ENCODE measurements around the gene PXK. TPM values are rescaled to one million over a fixed set of nuclear protein-coding genes. Genes with fewer than 3 reads are reported as not detected.

The PXK gene
- total and polyA plus RNA-seq, 2 donors, result 12.5 to 13.6 TPM

GRCh38 chr3:58329150-58329921 is 3.4 kb upstream of the PXK start:
- Histone ChIP-seq H3K9me3 (ENCODE audit: control insufficient read depth in 2 of 2, insufficient read depth in 1 of 2, low read length in 1 of 2) (peaks cover 0 to 1% of the 10 kb centered on the region in 2 donors), H3K27me3 (ENCODE audit: control insufficient read depth in 2 of 2, insufficient read depth in 1 of 2, low read length in 1 of 2) (no peaks in the 10 kb centered on the region), H3K4me3 (ENCODE audit: low read length in 2 of 2) (no peak overlapping the region), H3K36me3 (ENCODE audit: control insufficient read depth in 2 of 2, insufficient read depth in 2 of 2, low read length in 1 of 2) (no peaks in the 10 kb centered on the region), H3K4me1 (ENCODE audit: control insufficient read depth in 2 of 2, insufficient read depth in 2 of 2, low read length in 2 of 2) (peaks cover 5 to 13% of the 10 kb centered on the region in 2 donors), H3K27ac (ENCODE audit: low read depth in 1 of 2, low read length in 1 of 2) (no peak overlapping the region)
- no peak for DNase-seq (ENCODE audit: low read depth in 6 of 9, low spot score in 9 of 9)
- 97% methylated on average over 8 of the region's 8 CpGs for whole genome bisulfite sequencing

GRCh38 chr3:58329922-58330413 is 2.7 kb upstream of the PXK start:
- Histone ChIP-seq H3K27ac (ENCODE audit: low read depth in 1 of 2, low read length in 1 of 2) (no peak overlapping the region), H3K36me3 (ENCODE audit: control insufficient read depth in 2 of 2, insufficient read depth in 2 of 2, low read length in 1 of 2) (no peaks in the 10 kb centered on the region), H3K9me3 (ENCODE audit: control insufficient read depth in 2 of 2, insufficient read depth in 1 of 2, low read length in 1 of 2) (peaks cover 0 to 1% of the 10 kb centered on the region in 2 donors), H3K27me3 (ENCODE audit: control insufficient read depth in 2 of 2, insufficient read depth in 1 of 2, low read length in 1 of 2) (no peaks in the 10 kb centered on the region), H3K4me1 (ENCODE audit: control insufficient read depth in 2 of 2, insufficient read depth in 2 of 2, low read length in 2 of 2) (peaks cover 5 to 15% of the 10 kb centered on the region in 2 donors), H3K4me3 (ENCODE audit: low read length in 2 of 2) (no peak overlapping the region)
- 96% methylated on average over 5 of the region's 5 CpGs for WGBS
- no peak for DNase-seq (ENCODE audit: low read depth in 6 of 9, low spot score in 9 of 9)

GRCh38 chr3:58331593-58332152 is 1.0 kb upstream of the PXK start:
- Histone ChIP-seq H3K27me3 (ENCODE audit: control insufficient read depth in 2 of 2, insufficient read depth in 1 of 2, low read length in 1 of 2) (no peaks in the 10 kb centered on the region), H3K4me3 (ENCODE audit: low read length in 2 of 2) (no peak overlapping the region), H3K4me1 (ENCODE audit: control insufficient read depth in 2 of 2, insufficient read depth in 2 of 2, low read length in 2 of 2) (peaks cover 5 to 19% of the 10 kb centered on the region in 2 donors), H3K27ac (ENCODE audit: low read depth in 1 of 2, low read length in 1 of 2) (no peak overlapping the region), H3K9me3 (ENCODE audit: control insufficient read depth in 2 of 2, insufficient read depth in 1 of 2, low read length in 1 of 2) (peaks cover 0 to 1% of the 10 kb centered on the region in 2 donors), H3K36me3 (ENCODE audit: control insufficient read depth in 2 of 2, insufficient read depth in 2 of 2, low read length in 1 of 2) (no peaks in the 10 kb centered on the region)
- DNase-seq (ENCODE audit: low read depth in 6 of 9, low spot score in 9 of 9), result no peak
- 94% methylated on average over 4 of the region's 4 CpGs for WGBS

GRCh38 chr3:58333206-58334012 is 717 bp downstream of the PXK start:
- DNase-seq (ENCODE audit: low read depth in 6 of 9, low spot score in 9 of 9), result peak in 6 of 9 donors; percentile 18 to 62 (median 34)
- peaks cover 0 to 1% of the 10 kb centered on the region in 2 donors for H3K9me3 ChIP-seq (ENCODE audit: control insufficient read depth in 2 of 2, insufficient read depth in 1 of 2, low read length in 1 of 2)
- no peaks in the 10 kb centered on the region for H3K27me3 ChIP-seq (ENCODE audit: control insufficient read depth in 2 of 2, insufficient read depth in 1 of 2, low read length in 1 of 2)
- H3K4me3 ChIP-seq (ENCODE audit: low read length in 2 of 2), result peak overlapping the region; percentile 56 to 97
- H3K4me1 ChIP-seq (ENCODE audit: control insufficient read depth in 2 of 2, insufficient read depth in 2 of 2, low read length in 2 of 2), result peaks cover 5 to 19% of the 10 kb centered on the region in 2 donors
- H3K27ac ChIP-seq (ENCODE audit: low read depth in 1 of 2, low read length in 1 of 2), result no peak overlapping the region
- WGBS, result 1% methylated on average over 37 of the region's 37 CpGs
- no peaks in the 10 kb centered on the region for H3K36me3 ChIP-seq (ENCODE audit: control insufficient read depth in 2 of 2, insufficient read depth in 2 of 2, low read length in 1 of 2)

- no peak for DNase-seq (ENCODE audit: low read depth in 6 of 9, low spot score in 9 of 9)
- H3K4me3 ChIP-seq (ENCODE audit: low read length in 2 of 2), result peak overlapping the region; percentile 56 to 97
- H3K27me3 ChIP-seq (ENCODE audit: control insufficient read depth in 2 of 2, insufficient read depth in 1 of 2, low read length in 1 of 2), result no peaks in the 10 kb centered on the region
- 54% methylated on average over 4 of the region's 4 CpGs for WGBS
- H3K36me3 ChIP-seq (ENCODE audit: control insufficient read depth in 2 of 2, insufficient read depth in 2 of 2, low read length in 1 of 2), result no peaks in the 10 kb centered on the region
- peaks cover 5 to 19% of the 10 kb centered on the region in 2 donors for H3K4me1 ChIP-seq (ENCODE audit: control insufficient read depth in 2 of 2, insufficient read depth in 2 of 2, low read length in 2 of 2)
- H3K9me3 ChIP-seq (ENCODE audit: control insufficient read depth in 2 of 2, insufficient read depth in 1 of 2, low read length in 1 of 2), result peaks cover 0 to 1% of the 10 kb centered on the region in 2 donors
- no peak overlapping the region for H3K27ac ChIP-seq (ENCODE audit: low read depth in 1 of 2, low read length in 1 of 2)
Observed at GRCh38 chr3:58334013-58334321, 1.3 kb downstream of the PXK start.

- H3K4me3 ChIP-seq (ENCODE audit: low read length in 2 of 2), result no peak overlapping the region
- H3K27ac ChIP-seq (ENCODE audit: low read depth in 1 of 2, low read length in 1 of 2), result no peak overlapping the region
- no peak for DNase-seq (ENCODE audit: low read depth in 6 of 9, low spot score in 9 of 9)
- no peaks in the 10 kb centered on the region for H3K36me3 ChIP-seq (ENCODE audit: control insufficient read depth in 2 of 2, insufficient read depth in 2 of 2, low read length in 1 of 2)
- peaks cover 5 to 19% of the 10 kb centered on the region in 2 donors for H3K4me1 ChIP-seq (ENCODE audit: control insufficient read depth in 2 of 2, insufficient read depth in 2 of 2, low read length in 2 of 2)
- H3K9me3 ChIP-seq (ENCODE audit: control insufficient read depth in 2 of 2, insufficient read depth in 1 of 2, low read length in 1 of 2), result peaks cover 0 to 1% of the 10 kb centered on the region in 2 donors
- no peaks in the 10 kb centered on the region for H3K27me3 ChIP-seq (ENCODE audit: control insufficient read depth in 2 of 2, insufficient read depth in 1 of 2, low read length in 1 of 2)
- 97% methylated on average over 1 of the region's 1 CpG for WGBS
Observed at GRCh38 chr3:58334506-58334884, 1.8 kb downstream of the PXK start.

- WGBS, result 92% methylated on average over 1 of the region's 1 CpG
- H3K4me3 ChIP-seq (ENCODE audit: low read length in 2 of 2), result no peak overlapping the region
Observed at GRCh38 chr3:58335652-58335947, 2.9 kb downstream of the PXK start.

GRCh38 chr3:58336135-58336882 is 3.6 kb downstream of the PXK start:
- Histone ChIP-seq H3K36me3 (ENCODE audit: control insufficient read depth in 2 of 2, insufficient read depth in 2 of 2, low read length in 1 of 2) (peaks cover 0 to 5% of the 10 kb centered on the region in 2 donors), H3K27me3 (ENCODE audit: control insufficient read depth in 2 of 2, insufficient read depth in 1 of 2, low read length in 1 of 2) (no peaks in the 10 kb centered on the region), H3K4me3 (ENCODE audit: low read length in 2 of 2) (no peak overlapping the region), H3K9me3 (ENCODE audit: control insufficient read depth in 2 of 2, insufficient read depth in 1 of 2, low read length in 1 of 2) (peaks cover 0 to 1% of the 10 kb centered on the region in 2 donors), H3K27ac (ENCODE audit: low read depth in 1 of 2, low read length in 1 of 2) (no peak overlapping the region), H3K4me1 (ENCODE audit: control insufficient read depth in 2 of 2, insufficient read depth in 2 of 2, low read length in 2 of 2) (peaks cover 5 to 19% of the 10 kb centered on the region in 2 donors)
- 96% methylated on average over 3 of the region's 3 CpGs for WGBS
- DNase-seq (ENCODE audit: low read depth in 6 of 9, low spot score in 9 of 9), result no peak

More at GRCh38 chr3:58335652-58335947, 2.9 kb downstream of the PXK start:
- Histone ChIP-seq H3K4me1 (ENCODE audit: control insufficient read depth in 2 of 2, insufficient read depth in 2 of 2, low read length in 2 of 2) (peaks cover 5 to 19% of the 10 kb centered on the region in 2 donors), H3K27ac (ENCODE audit: low read depth in 1 of 2, low read length in 1 of 2) (peak overlapping the region in 1 of 2 donors; percentile 14), H3K27me3 (ENCODE audit: control insufficient read depth in 2 of 2, insufficient read depth in 1 of 2, low read length in 1 of 2) (no peaks in the 10 kb centered on the region), H3K9me3 (ENCODE audit: control insufficient read depth in 2 of 2, insufficient read depth in 1 of 2, low read length in 1 of 2) (peaks cover 0 to 1% of the 10 kb centered on the region in 2 donors), H3K36me3 (ENCODE audit: control insufficient read depth in 2 of 2, insufficient read depth in 2 of 2, low read length in 1 of 2) (no peaks in the 10 kb centered on the region)
- DNase-seq (ENCODE audit: low read depth in 6 of 9, low spot score in 9 of 9), result no peak

Measured in thymus (tissue), 11 donors.